SK-N-SH treated with all-trans-retinoic acid at 6 μM for 48 hours (cell line): Measurements from ENCODE around the gene TM9SF2.

Experiments used
- ARNTL ChIP-seq: fragments of 450-650 bp; formaldehyde crosslinking; IDR thresholded peaks from 2 replicates; pipeline ENCODE4 v1.5.0; 2020; ENCODE audit warnings: low read depth, mild to moderate bottlenecking, moderate library complexity, borderline replicate concordance
- CREB5 ChIP-seq: fragments of 250-450 bp; sonication (Bioruptor Pico); IDR thresholded peaks from 2 replicates; pipeline ENCODE4 v1.5.1; 2020; ENCODE audit warnings: low read depth, mild to moderate bottlenecking, moderate library complexity
- OSR1 ChIP-seq: fragments of 250-450 bp; sonication (Bioruptor Pico); IDR thresholded peaks from 2 replicates; pipeline ENCODE4 v1.8.0; 2022; ENCODE audit warnings: moderate library complexity, mild to moderate bottlenecking, inconsistent platforms
- PATZ1 ChIP-seq: fragments of 250-450 bp; sonication (Bioruptor Pico); IDR thresholded peaks from 2 replicates; pipeline ENCODE4 v1.8.0; 2020; ENCODE audit warnings: mild to moderate bottlenecking, moderate library complexity, borderline replicate concordance
- PPARA ChIP-seq: fragments of 250-450 bp; sonication (Bioruptor Pico); IDR thresholded peaks from 2 replicates; pipeline ENCODE4 v1.5.0; 2020; ENCODE audit warnings: mild to moderate bottlenecking, borderline replicate concordance
- TCF4 ChIP-seq: fragments of 250-450 bp; sonication (Bioruptor Pico); IDR thresholded peaks from 2 replicates; pipeline ENCODE4 v1.8.0; 2021; ENCODE audit warnings: mild to moderate bottlenecking, moderate library complexity, borderline replicate concordance
- ZFP3 ChIP-seq: fragments of 250-450 bp; sonication (Bioruptor Pico); IDR thresholded peaks from 2 replicates; pipeline ENCODE4 v1.5.0; 2020; ENCODE audit warnings: mild to moderate bottlenecking, moderate library complexity
- ZFP30 ChIP-seq: fragments of 450-650 bp; formaldehyde crosslinking; IDR thresholded peaks from 2 replicates; pipeline ENCODE4 v1.5.0; 2022; ENCODE audit warnings: mild to moderate bottlenecking, moderate library complexity
- ZNF565 ChIP-seq: fragments of 450-650 bp; formaldehyde crosslinking; conservative IDR thresholded peaks from 2 replicates; pipeline ENCODE4 v1.5.0; 2020; ENCODE audit warnings: low read depth, mild to moderate bottlenecking, moderate library complexity

GRCh38 chr13:99484473-99484872 lies 16.8 kb upstream of the TM9SF2 start:
- no peak for TF ChIP-seq PATZ1
- TF ChIP-seq ZFP3, result no peak
- no peak for TF ChIP-seq PPARA (CRISPR knock-in tag)
- TF ChIP-seq OSR1 (CRISPR knock-in tag), result no peak
- TF ChIP-seq ZFP30, result no peak
- TF ChIP-seq CREB5 (CRISPR knock-in tag), result no peak
- TF ChIP-seq TCF4, result no peak
- TF ChIP-seq ARNTL (CRISPR knock-in tag), result no peak
- no peak for TF ChIP-seq ZNF565 (CRISPR knock-in tag)
